Transverse colon (tissue), 3 donors: ENCODE data around the gene ZG16B.

Source experiments
- EP300 ChIP-seq: sonication (generic); formaldehyde crosslinking; IDR thresholded peaks from one replicate; pipeline ENCODE4 v1.6.1; 2017; ENCODE audit warnings: antibody characterized with exemption, low read depth
- POLR2A ChIP-seq: fragments of 450-650 bp; IDR thresholded peaks from one replicate; pipeline ENCODE4 v1.6.1; 2016; ENCODE audit warnings: antibody characterized with exemption, mild to moderate bottlenecking, moderate library complexity
- POLR2AphosphoS5 ChIP-seq, 3 donors: sonication (generic); formaldehyde crosslinking; IDR thresholded peaks; one replicate each; pipeline ENCODE4 v1.6.1; 2016; ENCODE audit warnings: antibody characterized with exemption in 3 of 3

DNA sequence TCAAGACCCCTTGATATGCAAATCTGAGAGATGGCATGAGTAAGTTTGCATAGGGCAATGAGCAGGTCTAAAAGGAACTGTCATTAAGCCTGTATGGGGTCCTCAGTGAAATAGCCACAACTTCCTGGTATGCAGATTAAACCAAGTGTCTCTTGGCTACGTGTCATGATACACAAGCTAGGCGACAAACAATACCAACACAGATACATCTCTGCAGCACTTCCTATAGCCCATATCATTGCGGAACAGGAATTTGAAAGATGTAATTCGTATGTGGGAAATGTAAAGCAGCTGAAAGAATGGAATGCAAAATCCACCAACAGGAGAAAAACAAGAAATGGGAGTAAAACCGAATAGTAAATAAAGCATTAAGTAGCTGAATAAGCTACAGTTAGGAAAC lies 15.0 kb downstream of the ZG16B start:
- no peak for TF ChIP-seq POLR2A
- TF ChIP-seq EP300, result no peak
- no peak for TF ChIP-seq POLR2AphosphoS5 (IDR thresholded peaks at IDR 0.05)
